ENCODE measurements around the gene ZCCHC9.
"Not testable (repeated sequence)": the region's sequence is repeated elsewhere in the genome, so short reads cannot be mapped to it uniquely, and the experiment has no call there.

The ZCCHC9 gene

DNA sequence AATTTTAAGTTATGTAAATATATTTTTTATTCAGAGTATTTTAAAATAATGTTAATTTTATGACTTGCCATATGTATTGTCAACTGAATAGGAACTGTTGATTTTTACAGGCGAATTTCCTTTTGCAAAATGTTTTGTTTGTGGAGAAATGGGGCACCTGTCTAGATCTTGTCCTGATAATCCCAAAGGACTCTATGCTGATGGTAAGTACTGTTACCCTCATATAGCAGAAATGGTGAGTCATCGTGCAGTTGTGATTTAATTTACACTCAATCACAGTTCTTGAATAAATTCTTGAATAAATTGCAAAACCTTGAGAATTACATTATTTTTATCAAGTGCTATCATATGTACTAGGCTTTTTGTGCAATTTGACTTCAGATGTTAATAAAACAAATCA is 7.4 kb downstream of the ZCCHC9 start:
- DNase-seq = no peak

DNA sequence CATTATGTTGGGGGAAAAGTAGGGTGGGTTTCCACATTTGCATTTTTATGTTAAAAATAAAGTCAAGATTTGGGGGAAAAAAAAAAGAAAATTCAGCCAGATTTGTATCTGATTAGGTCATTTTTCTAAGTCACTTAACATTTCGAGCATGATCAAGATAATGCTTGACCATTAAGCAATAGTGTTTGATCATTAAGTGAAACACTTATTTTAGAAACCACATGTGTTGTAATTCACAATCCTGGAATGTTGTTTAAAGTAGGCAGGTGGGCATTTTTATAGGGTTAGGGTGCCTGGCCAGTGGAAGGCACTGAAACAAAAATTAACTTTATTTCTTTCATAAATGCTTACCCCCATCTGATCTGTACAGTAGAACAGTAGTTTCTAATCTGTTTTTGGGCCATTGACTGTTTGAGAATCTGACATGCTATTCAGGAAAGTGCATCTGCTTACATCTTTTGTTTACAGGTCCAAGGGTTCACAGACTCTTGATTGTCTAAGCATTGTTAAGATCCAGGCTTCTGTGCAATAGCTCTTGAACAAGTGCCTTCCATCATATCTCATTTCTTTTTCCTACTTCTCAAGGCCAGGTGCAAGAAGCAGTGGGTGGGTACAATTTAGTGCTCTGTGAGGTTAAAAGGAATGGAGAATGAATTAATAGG is 9.1 kb downstream of the ZCCHC9 start:
- DNase-seq = no peak

DNA sequence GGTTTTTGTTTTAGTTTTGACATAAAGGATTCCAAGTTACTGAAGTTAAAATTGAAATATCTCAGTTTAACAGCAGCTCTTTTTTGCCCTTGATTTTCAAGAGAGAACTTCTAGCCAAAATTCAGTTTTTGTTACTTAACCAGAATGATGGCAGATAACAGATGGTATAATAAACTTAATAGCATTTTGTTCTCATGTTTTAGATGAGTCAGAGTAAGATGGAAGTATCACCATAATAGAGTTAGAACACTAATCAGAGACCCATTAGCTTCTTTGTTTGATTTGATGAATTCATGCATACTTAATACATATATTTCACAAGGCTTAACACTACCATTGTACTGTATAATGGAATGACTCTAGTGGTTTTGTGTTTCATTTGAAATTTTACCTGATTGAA is 11.9 kb downstream of the ZCCHC9 start:
- DNase-seq = no peak

DNA sequence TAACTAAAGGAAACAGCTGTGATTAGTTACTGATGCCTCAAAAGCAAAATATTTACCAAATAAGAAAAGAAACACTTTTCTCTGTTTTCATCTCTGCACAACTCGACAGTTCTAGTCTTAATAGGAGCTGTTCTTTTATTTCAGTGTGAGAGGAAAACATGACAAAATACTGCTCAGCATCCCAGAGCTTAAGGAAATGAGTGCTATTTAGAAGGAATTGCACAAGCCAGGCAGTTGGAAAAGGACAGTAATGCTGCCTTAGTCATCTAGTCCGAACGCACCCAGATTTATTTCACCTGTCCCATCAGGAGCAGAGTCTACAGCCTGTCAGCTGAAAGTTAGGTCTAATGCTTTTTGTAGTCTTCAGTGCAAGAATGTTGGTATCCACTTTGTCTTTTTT is 12.3 kb downstream of the ZCCHC9 start:
- DNase-seq = no peak

DNA sequence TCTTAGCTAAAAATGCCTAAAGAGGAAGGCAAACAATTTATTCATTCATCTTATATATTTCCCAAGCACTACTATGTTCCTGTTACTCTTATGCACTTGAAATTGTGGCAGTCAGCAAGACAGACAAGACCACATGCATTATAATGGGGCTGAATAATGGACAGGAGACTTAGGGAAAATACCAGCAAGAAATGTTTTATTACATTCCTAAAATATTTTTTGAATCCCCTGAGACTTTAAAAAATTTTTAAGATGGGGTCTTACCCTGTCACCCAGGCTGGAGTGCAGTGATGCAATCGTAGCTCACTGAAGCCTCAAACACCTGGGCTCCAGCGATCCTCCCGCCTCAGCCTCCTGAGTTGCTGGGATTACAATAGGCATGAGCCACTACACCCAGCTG is 13.2 kb downstream of the ZCCHC9 start:
- no peak for DNase-seq

DNA sequence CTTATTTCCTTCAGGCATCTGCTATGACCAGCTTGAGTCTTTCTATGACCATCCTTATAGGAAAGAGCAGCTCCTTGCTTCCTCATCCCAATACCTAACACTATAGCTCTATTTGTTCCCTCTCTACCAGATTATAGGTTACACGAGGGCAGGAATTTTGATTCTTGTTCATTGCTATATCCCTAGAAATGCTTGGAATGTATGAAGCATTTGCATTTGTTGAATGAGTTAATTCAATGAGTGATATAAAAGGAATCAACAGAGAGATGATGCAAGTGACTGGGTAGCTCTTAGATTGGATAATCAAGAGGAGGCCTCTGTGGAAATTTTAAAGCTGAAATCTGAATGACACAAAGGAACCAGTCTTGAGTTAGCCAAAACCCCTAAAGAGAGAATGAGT is 13.9 kb downstream of the ZCCHC9 start:
- DNase-seq = no peak

DNA sequence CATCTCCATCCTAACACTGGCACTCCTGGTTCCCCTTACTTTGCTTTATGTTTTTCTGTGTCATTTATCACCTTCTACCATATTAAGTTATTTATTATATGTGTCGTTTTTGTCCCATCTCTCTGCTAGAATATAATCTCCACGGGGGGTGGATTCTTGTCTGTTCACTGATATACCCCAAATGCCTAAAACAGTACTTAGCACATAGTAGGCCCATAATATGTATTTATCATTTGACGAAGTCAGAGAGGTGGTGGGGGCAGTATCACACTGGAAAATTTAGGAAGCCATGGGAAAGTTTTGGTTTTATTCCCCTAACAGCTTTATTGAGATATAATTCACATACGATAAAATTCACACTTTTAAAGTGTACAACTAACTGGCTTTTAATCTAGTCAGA is 14.4 kb downstream of the ZCCHC9 start:
- no peak for DNase-seq

DNA sequence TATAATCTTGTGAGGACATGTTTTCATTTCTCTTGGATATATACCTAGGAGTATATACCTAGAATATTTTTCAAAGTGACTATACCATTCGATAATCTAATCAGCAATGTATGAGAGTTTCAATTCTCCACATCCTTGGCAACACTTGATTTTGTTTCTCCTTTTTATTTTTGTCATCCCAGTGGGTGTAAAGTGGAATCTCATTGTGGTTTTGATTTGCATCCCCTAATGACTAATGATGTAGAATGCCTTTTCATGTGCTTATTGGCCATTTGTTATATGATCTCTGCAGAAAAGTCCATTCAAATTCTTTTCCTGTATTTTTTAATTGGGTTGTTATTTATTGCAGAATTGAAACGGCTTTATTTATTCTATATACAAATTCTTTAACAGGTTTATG is 15.2 kb downstream of the ZCCHC9 start:
- no peak for DNase-seq

DNA sequence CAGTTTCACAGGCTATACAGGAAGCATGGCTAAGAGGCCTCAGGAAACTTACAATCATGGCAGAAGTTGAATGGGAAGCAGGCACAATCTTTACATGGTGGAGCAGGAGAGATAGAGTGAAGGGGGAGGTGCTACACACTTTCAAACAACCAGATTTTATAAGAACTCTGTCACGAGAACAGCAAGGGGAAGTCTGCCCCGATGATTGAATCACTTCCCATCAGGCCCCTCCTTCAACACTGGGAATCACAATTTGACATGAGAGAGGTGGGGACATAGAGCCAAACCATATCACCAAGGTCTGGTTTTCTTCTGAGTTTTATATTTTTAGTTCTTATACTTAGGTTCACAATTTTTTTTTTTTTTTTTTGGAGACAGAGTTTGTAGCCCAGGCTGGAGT is 16.1 kb downstream of the ZCCHC9 start:
- no peak for DNase-seq

DNA sequence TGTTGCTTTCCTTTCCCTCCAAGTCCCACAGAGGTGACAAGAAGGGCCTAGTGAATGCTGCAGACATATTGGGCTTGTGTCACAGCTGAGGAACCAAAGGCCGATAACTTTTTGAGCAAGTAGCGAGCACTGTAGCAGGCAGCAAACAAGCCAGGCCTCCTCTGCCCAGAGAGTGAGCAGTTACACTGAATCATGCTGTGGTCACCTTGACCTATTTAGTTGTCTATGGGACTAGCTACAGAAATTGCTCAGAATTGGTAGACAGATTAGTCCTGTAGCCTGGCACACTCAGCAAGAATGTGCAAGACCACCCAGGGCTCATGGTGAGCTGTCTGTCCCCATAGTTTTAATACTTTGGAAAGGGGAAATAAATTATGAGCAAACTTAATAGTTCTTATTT is 25.2 kb downstream of the ZCCHC9 start:
- DNase-seq = no peak

DNA sequence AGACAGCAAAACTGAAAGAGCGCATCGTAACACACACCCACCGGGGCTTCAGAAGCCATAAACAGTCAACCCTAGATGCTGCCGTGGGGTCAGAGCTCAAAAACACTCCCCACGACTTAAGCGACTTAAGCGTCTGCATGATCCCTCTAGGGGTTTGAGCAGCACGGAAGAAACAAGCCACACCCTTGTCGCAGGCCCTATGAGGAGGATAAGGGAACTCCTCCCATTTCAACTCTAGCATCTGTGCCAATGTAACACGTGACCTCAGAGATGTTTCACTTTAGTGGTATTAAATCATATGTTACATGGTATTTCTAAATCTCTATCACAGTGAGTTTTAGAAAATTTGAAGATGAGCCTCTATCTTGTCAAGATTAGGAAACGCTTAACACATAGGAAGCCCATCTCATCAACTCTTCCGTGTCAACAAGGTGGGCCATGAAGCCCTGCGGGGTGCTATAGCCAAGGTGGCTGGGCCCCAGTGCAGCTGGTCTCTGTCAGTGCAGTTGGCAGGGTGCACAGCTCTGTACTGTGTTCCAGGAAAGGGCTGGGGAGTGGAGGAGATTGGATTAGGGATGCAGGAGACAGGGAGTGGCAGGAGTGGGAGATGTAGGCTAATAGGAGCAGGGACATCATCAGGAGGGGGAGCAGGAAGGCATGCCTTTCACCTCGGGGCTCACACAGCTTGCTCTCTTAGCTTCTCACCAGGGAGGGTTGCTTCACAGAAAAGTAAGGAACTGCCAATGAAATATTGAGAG is 33.1 kb downstream of the ZCCHC9 start:
- no peak for DNase-seq

DNA sequence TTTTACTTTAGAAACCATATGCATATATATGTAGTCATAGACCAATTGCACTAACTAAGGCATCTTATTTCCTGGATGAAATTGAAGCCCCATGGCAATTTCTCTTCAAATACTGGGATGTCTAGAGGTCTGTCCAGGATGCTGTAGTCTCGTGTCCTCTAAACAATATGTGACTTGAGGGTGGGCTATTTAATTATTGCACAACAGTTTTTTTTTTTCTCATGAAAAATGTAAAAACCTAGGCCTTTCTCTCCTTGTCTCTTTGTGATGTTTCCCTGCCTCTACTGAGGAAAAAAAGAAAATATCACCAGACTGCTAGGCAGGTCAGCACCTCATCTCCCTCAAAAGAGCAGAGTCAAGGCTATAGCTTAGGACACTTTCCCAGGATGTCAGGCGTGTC is 34.6 kb downstream of the ZCCHC9 start:
- DNase-seq = no peak

DNA sequence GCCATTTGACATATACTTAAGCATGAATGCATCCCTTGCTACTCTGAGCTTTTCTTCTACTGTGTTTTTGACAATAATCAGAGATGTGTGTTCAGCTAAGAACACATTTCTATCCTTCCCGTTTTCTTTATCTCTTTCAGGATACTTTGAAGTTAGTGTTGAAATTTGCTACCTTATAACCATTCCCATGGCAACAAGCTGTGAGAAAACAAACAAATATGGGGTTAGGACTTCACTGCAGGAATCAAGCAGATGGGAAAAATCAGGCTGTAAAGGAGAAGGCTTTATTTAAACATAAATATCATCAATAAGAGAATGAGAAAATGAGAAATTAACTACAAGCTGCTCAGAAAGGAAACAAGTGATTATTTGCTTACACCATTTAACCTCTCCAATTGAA is 35.2 kb downstream of the ZCCHC9 start:
- DNase-seq = no peak

DNA sequence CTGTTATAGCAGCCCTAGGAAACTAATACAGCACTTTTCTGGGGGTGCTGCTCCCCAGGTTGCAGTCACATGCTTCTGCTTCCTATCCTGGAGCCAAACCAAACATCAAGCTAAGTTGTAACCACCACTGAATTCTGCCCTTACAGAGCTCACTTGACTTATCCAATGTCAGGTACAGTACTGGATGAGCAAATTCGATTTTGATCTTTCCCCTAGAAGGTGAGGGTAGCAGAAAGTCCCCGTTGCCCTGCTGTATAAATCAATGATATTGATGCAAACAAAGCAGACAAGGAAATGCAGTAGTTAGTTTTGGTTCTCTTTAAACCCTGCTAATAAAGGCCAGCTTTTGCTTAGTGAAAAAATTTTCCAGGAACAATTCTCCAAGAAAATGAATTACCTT is 36.4 kb downstream of the ZCCHC9 start:
- DNase-seq = no peak

DNA sequence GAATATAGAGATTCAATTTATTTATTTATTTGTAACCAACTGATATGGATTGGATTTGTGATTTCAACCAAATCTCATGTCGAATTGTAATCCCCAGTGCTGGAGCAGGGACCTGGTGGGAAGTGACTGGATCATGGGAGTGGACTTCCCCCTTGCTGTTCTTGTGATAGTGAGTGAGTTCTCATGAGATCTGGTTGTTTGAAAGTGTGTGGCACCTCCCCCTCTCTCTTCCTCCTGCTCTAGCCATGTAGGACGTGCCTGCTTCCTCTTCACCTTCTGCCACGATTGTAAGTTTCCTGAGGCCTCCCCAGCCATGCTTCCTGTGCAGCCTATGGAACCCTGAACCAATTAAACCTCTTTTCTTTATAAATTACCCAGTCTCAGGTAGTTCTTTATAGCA is 36.8 kb downstream of the ZCCHC9 start:
- not testable (repeated sequence) for DNase-seq

DNA sequence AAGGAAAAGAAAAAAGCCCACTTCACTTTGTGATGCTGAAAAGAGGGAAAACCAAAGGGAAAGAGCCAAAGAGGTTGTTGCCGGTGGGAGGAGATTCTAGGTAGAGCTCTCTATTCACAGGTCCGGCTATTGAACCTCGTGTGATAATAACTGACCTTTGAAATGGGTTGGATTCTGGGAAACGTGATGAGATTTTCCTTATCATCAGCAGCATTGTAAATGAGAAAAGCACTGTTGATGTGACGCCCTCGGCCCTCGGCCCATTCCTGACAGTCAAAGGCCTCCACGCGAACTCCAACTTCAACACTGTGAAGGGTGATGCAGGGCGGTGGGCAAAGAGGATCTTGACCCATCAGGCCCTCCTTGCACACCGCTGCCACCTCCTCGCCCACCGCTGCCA is 43.3 kb downstream of the ZCCHC9 start:
- DNase-seq = no peak

DNA sequence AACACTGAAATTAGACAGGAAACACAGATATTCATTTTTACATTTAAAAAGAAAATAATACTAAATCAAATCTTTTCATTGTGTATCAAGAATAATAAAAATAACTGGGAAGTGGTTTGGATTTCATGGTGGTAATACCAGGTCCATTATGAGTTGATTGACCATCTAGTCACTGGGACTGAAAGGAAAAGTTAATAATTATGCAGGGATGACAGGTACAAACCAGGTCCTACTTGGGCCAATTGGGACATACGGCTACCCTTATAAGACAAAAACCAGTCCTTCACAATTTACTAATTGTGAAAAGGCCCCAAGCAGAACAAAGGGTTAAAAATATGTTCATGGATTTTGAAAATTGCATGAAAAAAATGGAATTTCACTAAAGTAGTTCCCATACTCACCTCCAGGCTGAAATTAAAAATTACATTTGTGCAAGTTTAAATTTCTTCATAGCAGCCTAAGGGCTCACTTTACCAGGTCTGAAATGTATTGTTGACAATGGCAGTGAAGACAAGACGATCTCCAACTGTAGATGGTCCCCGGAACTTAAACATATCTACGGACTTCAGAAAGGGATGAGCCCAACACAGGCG is 44.1 kb downstream of the ZCCHC9 start:
- DNase-seq = no peak

DNA sequence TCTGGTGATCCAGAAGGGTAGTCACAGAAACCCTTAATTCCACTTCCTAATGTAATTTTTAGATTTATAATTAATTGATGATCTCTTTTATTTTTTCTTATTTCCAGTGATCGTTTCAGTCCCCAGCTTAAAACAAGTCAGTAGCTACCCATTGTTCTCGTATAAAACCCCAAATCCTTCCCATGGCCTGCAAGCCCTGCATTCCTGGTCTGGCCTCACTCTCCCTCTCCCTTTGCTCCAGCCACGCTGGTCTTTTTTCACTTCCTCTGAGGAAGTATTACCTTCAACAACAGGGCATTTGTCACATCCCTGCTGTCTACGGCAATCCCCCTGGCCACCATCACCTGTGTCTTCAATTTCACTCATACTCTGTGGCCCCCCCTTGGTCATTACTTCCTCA is 47.8 kb downstream of the ZCCHC9 start:
- no peak for DNase-seq

DNA sequence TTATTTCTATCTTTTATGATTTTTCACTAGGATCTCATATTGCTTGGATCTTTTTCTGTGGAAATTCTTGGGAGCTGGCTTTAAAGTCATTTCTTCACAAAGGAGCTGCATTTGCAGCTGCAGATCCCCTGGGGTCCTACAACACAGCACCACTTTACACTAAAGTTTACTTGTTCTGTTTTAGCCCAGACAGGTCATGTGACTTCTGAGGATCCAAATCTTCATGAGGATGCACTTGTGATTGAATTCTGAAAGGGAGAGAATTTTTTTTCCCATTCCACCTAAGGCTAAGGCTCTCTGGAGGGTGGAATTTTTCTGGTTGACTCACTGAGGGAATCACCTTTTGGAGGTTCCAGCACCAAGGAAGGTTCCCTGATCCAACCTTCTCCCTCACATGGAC is 49.1 kb downstream of the ZCCHC9 start:
- no peak for DNase-seq

DNA sequence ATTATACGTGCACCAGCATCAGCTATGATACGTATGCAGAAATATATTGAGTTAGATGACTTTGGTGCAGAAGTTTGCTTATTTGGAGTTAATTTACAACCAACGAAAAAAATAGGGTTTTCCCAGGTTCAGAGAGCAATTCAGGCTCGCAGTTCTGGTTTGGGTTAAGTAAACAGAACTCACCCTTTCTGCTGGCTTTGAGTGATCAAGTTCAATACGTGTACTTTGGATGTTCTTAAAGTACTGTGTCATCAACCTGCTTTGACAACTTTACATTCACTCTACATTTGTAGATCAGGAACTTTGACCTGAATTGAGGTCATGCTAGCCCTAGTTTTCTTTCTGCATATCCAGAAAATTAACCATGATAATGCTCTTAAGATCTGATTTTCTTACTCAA is 51.8 kb downstream of the ZCCHC9 start:
- DNase-seq = no peak

DNA sequence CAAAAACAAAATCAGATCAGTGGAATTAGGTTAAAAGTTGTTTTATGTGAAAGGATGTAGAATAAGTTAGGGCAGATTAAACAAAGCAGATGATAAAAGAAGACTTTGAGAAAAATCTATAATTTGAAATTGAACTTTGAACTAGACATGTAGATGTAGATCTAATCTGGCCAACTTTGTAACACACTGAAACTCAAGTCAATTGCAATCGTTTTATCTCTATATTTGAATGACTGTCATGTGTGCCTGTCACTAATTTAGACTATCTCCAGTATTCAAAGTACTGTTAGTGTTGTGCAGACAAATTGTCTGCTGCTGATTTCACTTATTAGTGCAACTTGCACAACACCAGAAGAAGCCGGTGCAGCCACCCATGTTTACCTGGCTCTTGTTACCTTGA is 52.7 kb downstream of the ZCCHC9 start:
- no peak for DNase-seq

DNA sequence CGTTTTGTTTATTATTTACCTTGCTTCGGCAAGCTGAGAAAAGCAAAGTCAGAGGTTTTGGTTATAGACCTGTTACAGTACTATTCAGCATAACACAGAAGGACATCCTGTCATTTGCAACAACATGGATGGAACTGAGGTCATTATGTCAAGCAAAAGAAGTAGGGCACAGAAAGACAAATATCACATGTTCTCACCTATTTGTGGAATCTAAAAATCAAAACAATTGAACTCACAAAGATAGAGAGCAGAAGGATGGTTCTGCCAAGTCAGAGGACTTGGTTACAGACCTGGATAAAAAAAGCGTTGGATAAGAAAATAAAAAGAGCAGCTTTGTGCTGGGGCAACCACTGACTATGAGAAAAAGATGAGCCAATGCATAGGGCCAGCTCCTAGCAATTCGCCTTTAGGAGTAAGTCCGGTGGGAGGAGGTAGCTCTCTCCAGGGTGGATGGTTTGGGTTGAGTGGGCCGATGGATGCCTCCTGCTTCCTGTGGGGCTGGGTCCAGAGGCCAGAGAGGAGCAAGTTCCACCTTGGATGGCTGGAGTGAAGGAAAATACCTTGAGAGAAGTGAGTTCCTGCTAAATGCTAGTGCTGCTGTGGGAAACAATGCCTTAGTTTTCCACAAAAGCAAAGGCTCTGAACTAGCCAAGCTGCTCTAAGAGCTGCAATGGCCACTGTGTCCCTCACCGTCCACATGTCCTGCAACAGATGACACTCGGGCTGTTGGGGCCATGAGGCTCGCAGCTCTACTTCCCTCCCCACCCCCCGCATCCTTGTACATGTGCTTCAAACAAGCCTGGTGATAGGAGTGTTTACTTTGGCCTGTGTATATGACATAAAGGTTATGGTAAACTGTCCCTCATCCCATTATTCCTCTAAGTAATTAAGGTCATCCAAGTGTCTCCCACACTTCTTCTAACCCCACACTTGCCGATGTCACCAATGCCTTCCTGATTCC is 54.2 kb downstream of the ZCCHC9 start:
- no peak for DNase-seq

DNA sequence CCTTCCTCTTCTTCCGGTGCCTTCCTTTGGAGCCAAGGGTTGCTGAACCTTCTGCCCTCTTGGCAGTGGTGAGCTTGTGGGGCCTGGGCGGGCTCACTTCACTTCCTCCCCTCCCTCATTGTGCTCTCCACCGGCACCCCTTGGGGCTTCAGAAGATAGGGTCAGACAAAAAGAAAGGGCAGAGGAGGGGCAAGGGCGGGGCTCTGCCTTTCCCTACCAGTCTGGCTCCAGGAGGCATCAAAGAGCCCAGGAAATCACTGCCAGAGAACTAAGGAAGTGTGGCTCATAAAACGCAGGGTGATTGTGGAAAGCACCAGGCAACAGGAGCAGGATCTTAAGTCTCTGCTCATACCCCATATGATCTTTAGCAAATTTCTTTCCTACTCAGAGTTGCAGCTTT is 57.7 kb downstream of the ZCCHC9 start:
- DNase-seq = no peak

All from cerebellar nuclear complex (tissue), 1 donor.